ENCODE measurements around the gene CCNQ. TPM values are rescaled to one million over a fixed set of nuclear protein-coding genes. Genes with fewer than 3 reads are reported as not detected.

The CCNQ gene
- polyA plus RNA-seq, 1 donor from 2014 or later, result 56.1 TPM

DNA sequence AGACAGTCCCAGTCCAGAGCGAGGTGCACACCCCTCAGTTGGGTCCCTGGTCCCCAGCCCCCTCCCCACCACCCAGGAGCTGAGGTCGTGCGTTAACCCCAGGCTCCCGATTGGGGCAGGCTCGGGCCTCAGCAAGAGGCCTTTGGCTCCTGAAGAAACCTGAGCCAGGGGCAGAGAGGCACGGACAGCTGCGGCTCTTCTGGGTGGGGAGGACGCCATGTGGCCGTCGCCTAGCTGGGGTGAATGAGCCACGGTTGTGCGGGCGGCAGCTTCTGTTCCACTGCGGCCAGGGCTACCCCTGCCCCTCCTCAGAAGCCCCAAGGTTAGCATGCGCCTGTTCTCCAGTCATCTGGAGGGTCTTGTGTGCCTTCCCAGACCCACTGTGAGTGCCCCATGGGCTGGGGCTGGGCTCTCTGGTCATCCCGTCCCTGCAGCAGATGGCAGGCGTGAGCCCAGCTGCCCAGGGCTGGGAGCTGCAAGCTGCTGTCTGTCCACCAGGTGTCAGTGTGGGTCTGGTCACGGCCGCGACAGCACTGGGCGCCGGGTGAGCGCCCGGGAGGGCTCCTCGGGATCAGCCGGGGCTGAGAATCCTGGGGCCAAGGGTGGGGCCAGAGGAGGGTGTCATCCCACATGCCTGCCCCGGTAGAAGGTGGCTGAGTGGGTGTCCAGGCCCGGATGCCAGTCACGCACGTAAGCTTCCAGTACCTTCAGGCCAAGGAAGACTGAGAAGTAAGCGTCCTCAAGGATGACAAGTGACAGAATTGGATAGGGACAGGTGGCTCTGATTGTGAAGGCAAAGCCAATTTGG lies 59.6 kb downstream of the CCNQ start:
- H3K9me3 Mint-ChIP-seq, result no peaks in the 10 kb centered on the region
- no peak overlapping the region for H3K27ac Mint-ChIP-seq
- peaks cover 0 to 3% (median 0%) of the 10 kb centered on the region in 3 donors for H3K4me1 Mint-ChIP-seq
- no peak overlapping the region for H3K4me3 Mint-ChIP-seq
- no peaks in the 10 kb centered on the region for H3K36me3 Mint-ChIP-seq
- H3K27me3 Mint-ChIP-seq, result peaks cover 7% of the 10 kb centered on the region

DNA sequence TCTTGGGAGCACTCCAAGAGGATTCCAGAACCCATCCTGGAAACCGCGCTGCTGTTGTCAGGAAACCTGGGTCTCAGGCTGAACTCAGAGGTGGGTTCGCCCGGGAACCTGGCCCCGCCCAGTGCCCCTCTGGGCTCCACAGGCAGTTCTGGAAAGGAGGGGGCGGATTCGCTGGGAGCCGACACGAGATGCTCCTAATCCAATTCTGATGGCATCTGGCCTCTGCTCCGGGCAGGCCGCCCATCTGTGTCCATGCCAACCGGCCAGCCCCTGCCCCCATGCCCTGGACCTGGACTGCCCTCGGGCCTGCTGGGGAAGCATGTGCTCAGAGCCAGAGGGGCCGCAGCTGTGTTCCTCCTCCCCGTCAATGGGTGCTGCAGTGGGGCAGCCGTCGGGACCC lies 60.5 kb downstream of the CCNQ start:
- no peak overlapping the region for H3K27ac Mint-ChIP-seq
- H3K4me3 Mint-ChIP-seq, result no peak overlapping the region
- H3K4me1 Mint-ChIP-seq, result peaks cover 0 to 3% (median 0%) of the 10 kb centered on the region in 3 donors
- H3K27me3 Mint-ChIP-seq, result peaks cover 7% of the 10 kb centered on the region
- H3K36me3 Mint-ChIP-seq, result no peaks in the 10 kb centered on the region
- H3K9me3 Mint-ChIP-seq, result no peaks in the 10 kb centered on the region

Other genes with a start within 250 kb of the CCNQ start
- gene PNMA6E, start 197.8 kb downstream of the CCNQ start, polyA plus RNA-seq, result not detected
- 0.21 TPM for gene ZFP92, start 187.7 kb downstream of the CCNQ start, polyA plus RNA-seq
- gene TREX2, start 153.1 kb downstream of the CCNQ start, polyA plus RNA-seq, result 0.84 TPM
- 27.6 TPM for gene HAUS7, start 128.6 kb downstream of the CCNQ start, polyA plus RNA-seq
- gene BGN, start 104.2 kb downstream of the CCNQ start, polyA plus RNA-seq, result not detected
- gene ATP2B3, start 81.5 kb downstream of the CCNQ start, polyA plus RNA-seq, result not detected
- gene DUSP9, start 48.1 kb upstream of the CCNQ start, polyA plus RNA-seq, result not detected
- not detected for gene PNCK, start 74.7 kb upstream of the CCNQ start, polyA plus RNA-seq
- gene SLC6A8, start 88.8 kb upstream of the CCNQ start, polyA plus RNA-seq, result 0.08 TPM
- 254 TPM for gene BCAP31, start 125.2 kb upstream of the CCNQ start, polyA plus RNA-seq
- 3.6 TPM for gene ABCD1, start 125.7 kb upstream of the CCNQ start, polyA plus RNA-seq
- gene PLXNB3, start 165.1 kb upstream of the CCNQ start, polyA plus RNA-seq, result not detected
- gene SRPK3, start 181.9 kb upstream of the CCNQ start, polyA plus RNA-seq, result not detected
- 104 TPM for gene IDH3G, start 195.2 kb upstream of the CCNQ start, polyA plus RNA-seq
- 395 TPM for gene SSR4, start 195.5 kb upstream of the CCNQ start, polyA plus RNA-seq
- 0.15 TPM for gene PDZD4, start 231.4 kb upstream of the CCNQ start, polyA plus RNA-seq